Jurkat, Clone E6-1 (cell line): ENCODE measurements around the gene DTNA.
"Not testable (repeated sequence)": the region's sequence is repeated elsewhere in the genome, so short reads cannot be mapped to it uniquely, and the experiment has no call there.

ENCODE experiments used
- DNase-seq: peaks from one replicate; pipeline ENCODE4 v3.0.0-alpha.2; 2011; ENCODE audit warnings: low read depth, low spot score
- H3K4me3 ChIP-seq: 2 replicates; pipeline ENCODE4 v1.5.1; 2011; ENCODE audit warnings: mild to moderate bottlenecking, low read length, control low read depth, moderate library complexity

DTNA gene

DNA sequence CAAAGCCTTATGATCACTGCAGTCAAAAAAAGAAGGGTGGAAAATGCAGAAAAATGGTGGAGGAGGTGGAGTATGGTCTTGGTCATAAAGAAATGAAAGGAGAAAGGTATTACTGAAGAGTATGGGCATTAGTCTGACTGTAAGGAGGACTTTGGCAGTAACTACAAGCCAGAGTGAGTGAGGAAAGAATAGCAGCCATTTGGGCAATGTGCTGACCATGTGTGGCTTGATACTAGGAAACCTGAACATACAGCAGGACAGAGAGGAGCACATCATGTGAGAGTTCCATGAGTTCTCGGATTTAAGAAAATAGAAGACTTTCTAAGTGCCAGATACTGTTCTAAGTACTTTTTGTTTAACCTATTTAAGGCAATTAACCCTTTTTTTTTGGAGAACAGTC lies 8.5 kb downstream of the DTNA start:
- DNase-seq, result no peak

DNA sequence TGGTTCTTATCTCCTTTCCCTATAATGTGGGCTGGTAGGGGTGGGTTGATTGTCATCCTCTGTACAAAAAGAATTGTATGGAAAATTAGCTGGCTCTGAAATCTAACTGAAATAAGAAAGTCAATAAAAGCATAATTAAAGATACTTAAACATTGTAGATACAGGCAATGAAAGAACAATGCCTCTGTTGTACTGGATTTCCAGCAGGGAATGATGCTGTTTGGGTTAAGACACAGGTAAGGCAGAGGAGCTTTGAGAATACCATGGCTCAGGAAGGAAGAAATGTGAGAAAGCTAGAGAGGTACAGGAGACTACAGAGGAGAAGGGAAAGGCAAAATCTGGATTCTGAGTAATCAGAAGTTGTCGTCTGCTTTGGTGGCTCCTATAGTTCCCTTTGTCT lies 10.1 kb downstream of the DTNA start:
- no peak overlapping the region for H3K4me3 ChIP-seq
- no peak for DNase-seq

More for the DNA sequence above, 8.5 kb downstream of the DTNA start:
- H3K4me3 ChIP-seq, result no peak overlapping the region

DNA sequence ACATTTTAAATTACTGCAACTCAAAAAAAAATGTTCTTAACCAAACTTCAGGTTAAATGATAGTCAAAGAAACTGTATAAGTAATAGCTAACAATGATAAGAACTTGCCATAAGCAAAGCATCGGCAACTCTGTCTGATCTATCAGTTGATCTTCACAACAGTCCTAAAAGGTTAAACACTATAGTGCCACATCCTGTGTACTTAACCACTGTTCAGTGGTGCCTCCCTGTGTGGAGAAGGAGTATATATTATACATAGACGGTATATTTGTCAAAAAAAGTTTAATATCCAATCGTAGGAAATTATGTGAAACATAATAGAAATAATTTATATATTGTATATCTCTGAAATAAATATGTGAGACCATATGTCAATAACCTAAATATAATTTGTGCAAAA lies 13.0 kb downstream of the DTNA start:
- peak; percentile 34 for DNase-seq

DNA sequence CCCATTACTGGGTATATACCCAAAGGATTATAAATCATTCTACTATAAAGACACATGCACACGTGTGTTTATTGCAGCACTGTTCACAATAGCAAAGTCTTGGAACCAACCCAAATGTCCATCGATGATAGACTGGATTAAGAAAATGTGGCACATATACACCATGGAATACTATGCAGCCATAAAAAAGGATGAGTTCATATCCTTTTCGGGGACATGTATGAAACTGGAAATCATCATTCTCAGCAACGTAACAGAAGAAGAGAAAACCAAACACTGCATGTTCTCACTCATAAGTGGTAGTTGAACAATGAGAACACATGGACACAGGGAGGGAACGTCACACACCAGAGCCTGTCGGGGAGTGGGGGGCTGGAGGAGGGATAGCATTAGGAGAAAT lies 15.6 kb downstream of the DTNA start:
- DNase-seq, H3K4me3 ChIP-seq: not testable (repeated sequence)

More for the DNA sequence above, 13.0 kb downstream of the DTNA start:
- H3K4me3 ChIP-seq, result no peak overlapping the region

DNA sequence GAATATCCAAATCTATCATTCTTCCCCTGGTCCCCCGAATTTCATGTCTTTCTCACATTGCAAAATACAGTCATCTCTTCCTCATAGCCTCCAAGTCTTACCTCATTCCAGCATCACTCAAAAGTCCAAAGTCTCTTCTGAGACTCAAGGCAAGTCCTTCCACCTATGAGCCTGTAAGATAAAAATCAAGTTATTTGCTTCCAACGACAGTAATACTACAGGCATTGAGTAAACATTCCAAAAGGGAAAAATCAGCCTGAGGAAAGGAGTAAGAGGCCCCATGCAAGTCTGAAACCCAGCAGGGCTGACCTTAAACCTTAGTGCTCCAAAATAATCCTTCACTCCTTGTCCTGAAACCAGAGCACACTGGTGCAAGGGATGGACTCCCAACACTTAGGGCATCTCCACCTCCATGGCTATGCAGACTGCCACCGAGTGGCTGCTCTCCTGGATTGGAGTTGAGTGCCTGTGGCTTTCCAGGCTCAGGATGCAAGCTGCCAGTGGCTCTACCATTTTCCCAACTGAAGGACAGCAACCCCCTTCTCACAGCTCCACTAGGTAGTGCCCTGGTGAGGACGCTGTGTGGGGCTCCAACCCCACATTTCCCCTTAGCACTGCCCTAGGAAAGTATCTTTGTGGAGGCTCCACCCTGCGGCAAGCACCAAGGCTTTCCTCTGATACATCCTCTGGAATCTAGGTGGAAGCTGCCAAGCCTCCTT lies 16.3 kb downstream of the DTNA start:
- no peak for DNase-seq
- no peak overlapping the region for H3K4me3 ChIP-seq

DNA sequence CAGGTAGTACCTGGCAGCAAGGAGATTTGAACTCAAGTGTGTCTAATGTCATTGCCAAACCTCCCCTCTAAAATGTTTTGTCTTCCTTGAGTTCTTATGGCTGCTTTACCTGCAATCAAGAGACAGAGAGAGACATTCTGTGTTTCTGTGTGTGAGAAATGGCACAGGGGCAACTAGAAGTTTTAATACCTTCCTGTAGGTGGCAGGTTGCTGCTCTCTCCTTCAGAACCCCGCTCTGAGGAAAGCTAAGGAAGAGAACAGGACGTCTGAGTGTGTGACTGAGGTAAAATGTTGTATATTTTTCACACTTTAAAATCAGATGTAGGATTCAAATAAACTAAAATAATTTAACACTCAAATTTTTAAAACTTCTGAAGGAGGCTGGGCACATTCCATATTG lies 19.2 kb downstream of the DTNA start:
- peak; percentile 25 for DNase-seq
- no peak overlapping the region for H3K4me3 ChIP-seq

DNA sequence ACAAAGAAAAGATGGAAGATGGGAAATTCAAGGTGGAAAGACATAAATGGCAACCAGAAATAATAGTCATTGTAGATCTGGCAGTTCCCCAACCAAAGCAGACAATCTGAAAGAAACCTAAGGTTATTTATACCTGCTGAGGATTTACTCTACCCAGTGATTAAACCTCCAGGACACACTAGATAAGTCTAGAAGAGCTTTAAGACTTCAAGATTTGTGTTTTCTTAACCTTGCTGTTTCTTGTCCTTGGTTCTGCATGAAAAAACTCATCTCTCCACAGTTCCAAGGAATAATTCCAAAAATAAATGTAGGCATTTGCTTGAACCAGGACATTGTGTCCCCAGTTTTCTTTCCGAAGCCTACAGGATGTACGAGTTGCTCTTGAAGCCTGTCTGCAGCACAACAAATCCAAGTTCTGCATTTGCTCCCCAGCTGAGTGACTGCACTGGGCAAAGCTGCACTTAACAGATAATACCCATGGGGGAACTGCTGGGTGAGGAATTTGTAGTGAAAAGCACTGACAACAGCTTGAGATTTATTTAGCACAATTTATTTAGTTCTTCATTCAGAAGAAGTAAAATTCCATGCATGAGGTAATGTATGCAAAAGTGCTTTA lies 19.8 kb downstream of the DTNA start:
- no peak overlapping the region for H3K4me3 ChIP-seq
- no peak for DNase-seq

DNA sequence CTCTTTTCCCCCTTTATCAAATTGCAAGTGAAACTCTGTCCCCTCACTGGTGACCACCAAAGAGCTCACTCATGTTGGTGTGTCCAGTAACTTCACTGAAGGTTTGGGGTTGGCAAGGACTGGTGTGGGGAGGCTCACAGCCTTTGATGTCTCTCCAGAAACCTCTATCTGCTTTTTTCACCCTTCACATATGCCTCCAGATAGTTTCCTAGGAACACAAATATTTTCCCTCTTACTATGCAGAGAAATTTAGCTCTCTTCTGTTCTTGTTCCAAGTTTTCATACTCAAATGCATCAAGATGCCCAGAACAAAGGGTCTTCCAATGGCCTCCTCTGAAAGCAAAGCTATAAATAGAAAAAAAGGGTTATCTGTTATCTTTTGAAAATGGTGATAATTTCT lies 20.7 kb downstream of the DTNA start:
- DNase-seq, result no peak
- H3K4me3 ChIP-seq, result no peak overlapping the region

DNA sequence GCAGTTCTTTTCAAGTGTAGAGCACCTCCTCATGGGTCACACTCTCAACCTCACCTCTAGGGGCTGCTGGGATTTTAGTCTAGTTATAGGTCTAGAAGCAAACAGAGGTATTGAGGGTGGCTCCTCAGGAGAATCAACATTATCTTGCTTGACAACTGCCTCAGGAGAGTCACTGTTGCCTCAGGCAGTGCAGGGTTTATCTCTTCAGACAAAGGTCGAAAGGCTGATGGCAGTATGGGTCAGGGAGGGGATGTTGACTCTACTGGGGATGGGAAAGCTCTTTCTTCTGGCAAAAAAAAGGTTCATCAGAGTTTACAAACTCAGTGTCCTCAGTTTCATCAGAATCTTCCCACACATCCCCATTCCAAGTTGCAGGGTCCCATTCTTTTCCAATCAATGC lies 24.0 kb downstream of the DTNA start:
- DNase-seq, result no peak

DNA sequence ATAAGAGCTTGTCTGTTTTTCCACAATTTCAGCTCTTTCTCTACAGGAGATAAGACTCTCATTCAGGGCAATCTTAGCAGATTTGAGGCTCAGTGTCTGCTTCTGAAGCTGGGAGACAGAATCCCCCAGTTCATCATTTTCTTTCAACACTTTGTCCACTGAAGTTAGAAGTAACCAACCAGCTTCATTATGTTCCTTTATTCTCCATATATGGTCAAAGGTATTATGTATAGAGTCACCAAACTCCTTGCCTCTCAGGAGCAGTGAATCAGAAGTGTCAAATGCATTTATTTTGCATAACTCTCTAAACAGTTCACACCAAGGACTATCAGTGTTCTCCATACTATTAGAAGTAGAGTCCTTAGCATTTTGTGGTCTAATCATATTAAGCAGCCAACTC lies 24.4 kb downstream of the DTNA start:
- DNase-seq, result not testable (repeated sequence)

More for the DNA sequence above, 24.0 kb downstream of the DTNA start:
- H3K4me3 ChIP-seq, result no peak overlapping the region

DNA sequence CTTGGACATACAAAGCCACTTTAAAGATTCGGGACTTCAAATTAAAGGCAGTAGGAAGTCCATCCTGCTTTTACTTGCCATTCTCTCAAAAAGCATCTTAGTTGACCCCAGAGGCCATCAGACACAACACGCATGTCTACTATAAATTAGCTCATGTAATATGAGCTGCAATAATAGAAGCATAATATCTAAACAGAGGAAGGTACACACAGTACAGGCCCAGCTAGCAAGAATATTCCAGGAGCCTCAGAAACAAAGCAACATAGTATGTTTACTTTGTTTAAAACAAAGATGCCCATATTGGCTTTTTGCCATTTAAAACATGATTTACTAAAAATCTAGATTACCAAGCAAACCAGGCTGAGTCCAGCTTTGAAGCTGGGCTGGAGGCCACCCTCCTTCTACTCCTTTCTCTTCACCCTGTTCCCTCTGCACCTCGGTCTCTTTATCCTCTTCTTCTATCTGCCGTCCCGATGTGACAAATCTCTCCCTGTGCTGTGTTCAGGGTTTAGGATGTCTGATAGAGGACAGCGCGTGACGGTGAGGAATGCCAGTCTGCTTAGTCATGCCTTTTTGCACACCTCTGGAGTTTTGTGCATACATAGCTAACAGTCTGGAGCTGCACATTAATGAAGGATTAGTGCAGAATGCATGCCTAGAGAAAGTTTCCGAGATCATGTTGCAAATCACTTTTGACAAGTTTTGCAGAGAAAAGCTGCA lies 28.2 kb downstream of the DTNA start:
- H3K4me3 ChIP-seq, result no peak overlapping the region
- no peak for DNase-seq

More for the DNA sequence above, 24.4 kb downstream of the DTNA start:
- not testable (repeated sequence) for H3K4me3 ChIP-seq

DNA sequence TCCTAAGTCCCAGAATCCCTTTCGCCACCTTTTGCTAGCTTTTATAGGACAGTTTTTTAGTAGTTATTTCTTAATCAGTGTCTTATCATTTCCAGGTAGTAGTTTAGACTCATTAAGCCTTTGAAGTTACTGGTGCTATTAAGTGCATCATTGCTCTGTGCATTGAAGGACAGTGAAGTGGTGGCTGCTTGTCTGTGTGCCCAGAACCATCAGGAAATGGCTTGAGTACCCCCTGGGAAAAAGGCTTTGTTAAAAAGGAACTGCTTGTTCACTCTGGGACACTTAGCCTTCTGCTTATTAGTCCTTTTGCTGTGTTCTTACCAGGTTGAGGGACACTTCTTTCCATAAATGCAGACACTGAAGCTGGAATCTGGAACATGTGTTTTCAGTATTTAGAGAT lies 30.0 kb downstream of the DTNA start:
- no peak overlapping the region for H3K4me3 ChIP-seq
- no peak for DNase-seq

DNA sequence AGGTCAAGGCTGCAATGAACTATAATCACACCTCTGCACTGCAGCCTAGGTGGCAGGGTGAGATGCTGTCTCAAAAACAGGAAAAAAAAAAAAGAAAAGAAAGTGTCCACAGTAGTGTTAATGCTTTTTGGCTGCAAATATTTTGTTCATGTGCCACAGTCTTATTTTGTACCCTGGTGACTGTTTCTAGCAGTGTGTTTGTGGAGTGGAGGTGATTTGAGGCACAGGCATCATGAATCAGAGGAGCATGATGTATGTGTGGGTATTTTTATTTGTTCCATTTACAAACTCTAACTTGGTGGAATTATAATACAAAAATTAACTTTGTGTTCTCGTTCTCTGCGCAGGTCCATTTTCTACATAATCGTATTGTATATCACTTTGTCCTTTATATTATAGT lies 30.6 kb downstream of the DTNA start:
- DNase-seq, result no peak
- no peak overlapping the region for H3K4me3 ChIP-seq

DNA sequence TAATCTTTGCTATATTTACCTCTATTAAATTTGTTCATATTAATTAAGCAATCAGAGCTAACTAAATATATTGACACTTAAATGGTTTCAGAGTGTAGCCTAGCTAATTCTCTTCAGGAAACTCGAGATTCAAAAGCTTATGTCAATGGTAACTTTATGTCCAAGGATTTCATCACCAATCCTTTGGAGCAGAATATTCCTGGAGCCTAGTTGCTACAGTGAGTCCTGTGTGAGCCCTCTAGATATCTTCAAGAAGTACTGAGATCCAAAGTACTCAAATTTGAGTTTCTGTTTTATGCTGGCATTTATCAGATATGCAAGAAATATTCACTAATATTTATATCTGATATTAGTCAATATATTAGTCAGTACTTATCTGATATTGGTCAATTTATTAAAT lies 31.3 kb downstream of the DTNA start:
- no peak overlapping the region for H3K4me3 ChIP-seq
- DNase-seq, result no peak

DNA sequence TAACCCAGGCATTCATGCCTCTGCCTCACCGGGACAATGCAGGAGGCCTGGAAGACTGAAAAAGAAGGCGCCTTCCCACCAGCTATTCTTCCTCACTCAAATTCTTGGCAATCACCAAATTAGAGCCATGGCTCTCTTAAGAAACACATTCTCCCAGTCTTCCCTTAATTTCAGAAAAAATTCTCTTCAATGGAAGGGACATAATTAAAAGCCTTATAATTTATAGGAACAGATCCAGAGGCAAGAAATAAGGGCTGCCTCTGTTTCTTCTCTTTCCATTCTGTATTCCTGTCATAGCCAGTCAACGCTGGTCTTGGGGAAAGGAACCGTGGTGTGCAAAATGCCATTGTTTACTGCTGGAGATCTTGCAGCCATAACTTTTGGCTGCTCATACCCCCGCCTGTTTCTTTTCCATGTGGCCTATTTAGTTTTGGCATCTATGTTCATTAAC lies 32.8 kb downstream of the DTNA start:
- H3K4me3 ChIP-seq, result no peak overlapping the region
- no peak for DNase-seq

DNA sequence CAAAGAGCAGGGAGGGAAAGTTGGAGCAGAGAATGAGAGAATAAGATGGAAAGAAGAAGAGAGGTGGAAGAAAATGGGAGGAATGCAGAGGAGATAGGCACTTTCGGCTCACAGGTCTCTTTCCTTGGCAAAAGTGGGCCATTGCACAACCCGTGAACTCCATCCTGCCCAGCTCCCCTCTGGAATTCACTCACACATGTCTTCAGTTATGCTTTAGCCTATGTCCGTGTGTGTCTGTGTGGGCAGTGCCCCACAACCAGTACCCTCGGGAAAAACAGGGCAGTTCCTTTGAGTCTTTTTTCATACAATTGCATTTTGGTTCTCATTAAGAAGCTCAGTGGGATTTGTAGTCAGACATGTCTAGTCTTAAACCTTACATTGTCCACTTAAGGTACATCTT lies 34.5 kb downstream of the DTNA start:
- DNase-seq, result no peak
- H3K4me3 ChIP-seq, result no peak overlapping the region

DNA sequence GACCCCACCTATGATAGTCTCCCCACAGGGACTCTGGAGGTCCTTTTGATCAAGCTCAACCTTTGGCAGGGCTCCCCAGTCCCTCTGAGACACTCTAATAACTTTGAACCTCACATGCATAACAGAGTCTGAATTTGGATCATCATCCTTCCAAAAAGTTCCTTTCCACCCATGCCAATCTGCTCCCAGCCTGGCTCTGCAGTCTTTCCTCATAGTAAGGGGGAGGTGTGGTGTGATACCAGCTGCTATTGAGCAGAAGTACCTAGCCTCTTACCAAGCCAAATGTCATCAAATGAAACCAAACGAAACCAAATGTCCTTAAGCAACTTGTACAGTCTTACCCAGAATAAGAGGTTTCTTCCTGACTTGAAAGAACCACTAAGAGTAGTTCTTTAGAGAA lies 36.5 kb downstream of the DTNA start:
- no peak overlapping the region for H3K4me3 ChIP-seq
- DNase-seq, result no peak

DNA sequence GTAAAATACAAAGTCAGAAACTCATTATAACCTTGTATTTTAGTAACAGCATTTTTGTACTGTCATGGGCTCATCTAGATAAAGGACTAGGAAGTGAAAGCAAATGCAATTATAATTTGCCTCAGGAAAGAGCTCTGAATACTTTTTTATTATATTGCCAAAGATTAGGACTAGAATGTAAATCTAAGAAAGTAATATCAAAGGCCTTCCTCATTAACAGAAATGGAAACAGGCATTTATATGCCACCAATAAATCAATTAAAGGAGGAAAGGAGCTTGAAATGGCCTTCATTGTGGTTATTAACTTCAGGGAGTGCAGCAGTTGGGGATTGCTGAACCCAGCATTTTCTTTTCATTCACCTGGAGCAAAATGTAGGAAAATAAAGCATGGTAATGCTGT lies 39.6 kb downstream of the DTNA start:
- H3K4me3 ChIP-seq, result no peak overlapping the region
- no peak for DNase-seq

DNA sequence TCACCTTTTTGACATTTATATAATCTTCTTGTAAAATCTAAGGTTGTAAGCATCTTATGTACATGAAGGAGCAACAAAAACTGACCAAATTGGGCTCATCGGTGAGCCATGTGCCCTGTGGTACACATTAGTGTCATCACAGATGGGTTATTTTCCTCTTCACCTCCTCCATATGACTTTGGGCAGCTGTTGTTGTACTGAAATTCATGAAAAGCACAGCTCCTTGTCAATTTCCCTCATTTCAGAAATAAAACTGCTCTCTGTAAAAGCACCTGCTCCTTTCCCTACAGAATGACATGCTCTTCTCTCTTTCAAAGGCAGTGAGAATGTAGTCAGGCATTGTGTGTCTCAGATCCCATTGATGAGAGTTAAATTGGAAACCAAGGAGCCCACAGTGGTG lies 42.0 kb downstream of the DTNA start:
- DNase-seq, result no peak
- no peak overlapping the region for H3K4me3 ChIP-seq

DNA sequence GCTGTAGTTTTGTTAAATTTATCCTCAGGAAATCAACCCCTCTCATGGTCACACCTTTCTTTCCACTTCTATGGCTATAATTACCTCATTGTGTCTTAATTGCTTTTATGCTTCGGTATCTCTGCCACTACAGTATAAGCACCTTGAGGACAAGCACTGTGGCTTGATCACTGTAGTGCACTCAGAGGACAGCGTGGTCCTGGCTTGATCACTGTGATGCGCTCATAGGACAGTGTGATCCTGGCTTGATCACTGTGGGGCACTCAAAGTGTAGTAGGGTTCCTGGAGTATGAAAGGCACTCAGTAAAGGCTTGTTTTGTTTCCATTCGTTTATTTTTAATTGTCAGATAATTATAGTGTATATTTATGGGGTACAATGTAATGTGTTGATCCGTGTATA lies 44.2 kb downstream of the DTNA start:
- H3K4me3 ChIP-seq, result no peak overlapping the region
- DNase-seq, result no peak
